GM20431 (cell line): ENCODE data around the gene BICD2.
"Not testable (repeated sequence)": the region's sequence is repeated elsewhere in the genome, so short reads cannot be mapped to it uniquely, and the experiment has no call there.

Source experiments
- in situ Hi-C: fragments of 300-500 bp; cut with MseI, MboI; formaldehyde crosslinking; loops from one replicate; pipeline ENCODE4 v1.15.0; 2020; ENCODE audit warnings: low sequenced_read_pairs; ENCODE audit not compliant: unreplicated experiment

The BICD2 gene

DNA sequence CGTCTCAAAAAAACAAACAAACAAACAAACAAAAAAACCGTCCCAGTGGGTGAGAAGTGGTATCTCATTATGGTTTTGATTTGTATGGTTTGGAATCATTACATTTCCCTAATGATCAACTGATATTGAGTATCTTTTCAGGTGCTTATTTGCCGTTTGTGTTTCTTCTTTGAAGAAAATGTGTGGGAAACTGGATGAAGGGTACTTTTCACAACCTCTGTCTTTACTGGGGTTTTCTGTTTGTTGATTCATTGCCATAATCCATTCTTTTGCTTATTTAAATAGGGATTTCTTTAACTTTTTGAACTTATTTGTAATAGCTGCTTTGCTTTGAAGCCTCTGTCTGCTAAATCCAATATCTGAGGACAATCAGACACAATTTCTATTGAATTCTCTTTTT, 9.2 kb upstream of the BICD2 start:
- in situ Hi-C loops: no loop called here

DNA sequence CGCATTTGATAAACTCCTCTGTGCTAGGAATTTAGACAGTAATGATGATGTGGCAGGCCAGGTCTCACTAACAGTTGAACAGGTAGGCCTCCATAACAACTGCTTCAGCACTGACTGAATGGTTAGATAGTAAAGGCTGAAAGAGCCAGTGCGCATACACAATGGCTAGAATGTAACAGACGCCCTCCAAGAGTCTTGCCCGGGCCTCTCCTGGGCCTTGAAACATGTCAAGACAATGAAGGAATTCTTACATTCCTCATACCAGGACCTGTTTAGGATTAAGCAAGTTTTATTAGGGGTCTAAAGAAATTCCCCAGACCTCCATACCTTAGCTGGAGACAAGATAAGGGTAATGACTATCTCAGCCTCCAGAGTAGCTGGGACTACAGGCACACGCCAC, 6.7 kb upstream of the BICD2 start:
- in situ Hi-C loops: no loop called here

DNA sequence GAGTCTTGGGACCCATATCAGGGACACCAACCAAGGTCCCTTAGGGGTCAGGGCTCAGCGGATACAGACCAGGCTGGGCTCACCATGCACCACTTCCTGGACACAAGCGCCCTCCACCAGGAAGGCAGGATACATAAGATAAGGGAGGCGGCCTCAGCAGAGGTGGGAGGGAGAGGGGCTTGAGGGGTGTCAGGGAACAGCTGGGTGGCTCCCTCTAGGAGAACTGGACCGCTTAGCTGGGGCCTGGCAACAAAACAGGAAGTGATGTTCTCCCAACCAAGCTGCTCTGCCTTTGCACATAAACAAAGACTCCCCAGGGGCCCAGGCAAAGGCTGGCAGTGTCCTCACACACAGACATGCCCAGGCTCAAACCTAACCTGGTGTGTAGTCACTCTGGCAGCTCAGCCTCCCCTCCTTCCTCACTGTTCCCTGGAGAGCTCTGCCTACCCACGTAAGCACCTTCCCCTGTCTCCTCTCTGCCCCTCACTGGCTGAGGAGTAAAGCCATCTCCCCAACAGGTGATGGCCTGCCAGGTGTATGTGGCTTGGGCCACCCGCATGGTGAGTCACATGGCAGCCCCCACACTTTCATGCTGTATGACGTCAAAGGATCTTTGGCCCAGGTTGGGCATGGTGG, 5.8 kb upstream of the BICD2 start:
- in situ Hi-C loops: no loop called here

DNA sequence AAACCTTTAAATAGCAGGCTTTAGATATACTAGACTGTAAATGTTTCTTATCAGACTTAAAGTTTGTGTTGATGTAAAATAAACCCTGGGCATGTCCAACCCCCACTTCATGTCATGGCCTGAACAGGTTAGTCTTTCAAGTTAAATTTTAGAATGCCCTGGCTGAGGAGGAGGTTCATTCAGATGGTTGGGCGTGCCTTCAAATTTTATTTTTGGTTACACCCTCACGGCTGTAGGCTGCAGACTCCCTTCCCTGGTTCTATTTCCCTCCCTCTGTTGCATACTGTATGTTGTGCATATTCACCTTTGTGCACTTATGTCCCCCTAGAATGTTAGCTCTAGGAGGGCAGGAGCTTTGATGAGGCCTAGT, 5.3 kb upstream of the BICD2 start:
- in situ Hi-C loops: no loop called here

DNA sequence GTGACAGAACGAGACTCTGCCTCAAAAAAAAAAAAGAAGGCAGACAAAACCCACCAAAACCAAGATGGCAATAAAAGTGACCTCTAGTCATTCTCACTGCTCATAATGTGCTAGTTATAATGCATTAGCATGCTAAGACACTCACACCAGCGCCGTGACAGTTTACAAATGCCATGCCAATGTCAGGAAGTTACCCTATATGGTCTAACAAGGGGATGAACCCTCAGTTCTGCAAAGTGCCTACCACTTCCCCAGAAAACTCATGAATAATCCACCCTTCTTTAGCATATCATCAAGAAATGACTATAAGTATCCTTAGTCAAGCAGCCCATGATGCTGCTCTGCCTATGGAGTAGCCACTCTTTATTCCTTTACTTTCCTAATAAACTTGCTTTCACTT, 4.7 kb upstream of the BICD2 start:
- in situ Hi-C loops: no loop called here

DNA sequence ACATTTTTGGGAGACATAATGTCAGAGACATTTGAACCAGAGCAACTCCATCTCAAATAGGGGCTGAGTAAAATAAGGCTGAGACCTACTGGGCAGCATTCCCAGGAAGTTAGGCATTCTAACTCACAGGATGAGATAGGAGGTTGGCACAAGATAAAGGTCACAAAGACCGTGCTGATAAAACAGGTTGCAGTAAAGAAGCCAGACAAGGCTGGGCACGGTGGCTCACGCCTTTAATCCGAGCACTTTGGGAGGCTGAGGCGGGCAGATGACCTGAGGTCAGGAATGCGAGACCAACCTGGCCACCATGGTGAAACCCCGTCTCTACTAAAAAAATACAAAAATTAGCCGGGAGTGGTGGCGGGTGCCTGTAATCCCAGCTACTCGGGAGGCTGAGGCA, 4.2 kb upstream of the BICD2 start:
- in situ Hi-C loops: not testable (repeated sequence)

DNA sequence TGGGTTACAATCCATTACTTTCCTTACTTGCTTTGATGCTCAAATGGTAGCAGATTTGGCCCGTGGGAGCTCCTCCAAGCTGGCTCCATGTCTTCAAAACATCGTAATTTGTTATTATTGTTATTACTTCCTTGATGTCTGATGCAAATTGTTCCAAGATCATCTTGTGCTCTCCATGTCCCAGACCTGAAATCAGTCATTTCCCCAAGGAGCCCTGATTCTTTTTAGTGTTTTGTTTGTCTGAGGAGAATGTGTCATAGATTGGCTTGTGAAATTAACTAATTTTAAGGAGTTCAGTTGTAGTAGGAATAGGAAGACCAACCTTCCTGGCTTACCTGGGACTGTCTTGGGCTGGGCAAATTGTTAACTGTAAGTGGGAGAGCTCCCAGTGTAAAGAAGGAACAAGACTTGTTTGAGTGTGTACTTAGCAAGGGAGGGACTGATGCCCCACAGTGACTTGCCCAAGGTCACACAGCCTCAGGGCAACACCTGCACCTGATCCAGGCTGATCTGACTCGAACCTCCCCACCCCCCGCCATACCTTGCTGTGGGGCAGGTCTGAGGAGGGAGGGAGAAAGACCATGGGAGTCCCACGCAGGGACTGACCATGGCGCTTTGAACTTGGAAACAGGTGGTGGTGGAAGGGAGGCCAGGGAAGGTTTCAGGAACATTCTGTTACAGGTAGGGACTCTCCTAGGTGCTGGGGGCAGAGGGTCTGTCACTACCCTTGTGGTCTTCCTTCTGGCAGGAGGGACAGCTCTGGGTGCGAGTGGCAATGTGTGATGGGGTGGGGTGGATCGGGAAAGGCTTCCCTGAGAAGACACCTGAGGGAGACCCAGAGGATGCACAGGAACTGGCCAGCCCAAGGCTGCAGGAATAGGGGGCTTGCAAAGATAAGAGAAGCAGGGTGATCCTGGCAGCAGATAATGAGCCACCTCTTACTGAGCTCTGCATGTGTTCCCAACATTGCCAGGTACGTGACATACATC, 2.7 kb upstream of the BICD2 start:
- in situ Hi-C loops: no loop called here

DNA sequence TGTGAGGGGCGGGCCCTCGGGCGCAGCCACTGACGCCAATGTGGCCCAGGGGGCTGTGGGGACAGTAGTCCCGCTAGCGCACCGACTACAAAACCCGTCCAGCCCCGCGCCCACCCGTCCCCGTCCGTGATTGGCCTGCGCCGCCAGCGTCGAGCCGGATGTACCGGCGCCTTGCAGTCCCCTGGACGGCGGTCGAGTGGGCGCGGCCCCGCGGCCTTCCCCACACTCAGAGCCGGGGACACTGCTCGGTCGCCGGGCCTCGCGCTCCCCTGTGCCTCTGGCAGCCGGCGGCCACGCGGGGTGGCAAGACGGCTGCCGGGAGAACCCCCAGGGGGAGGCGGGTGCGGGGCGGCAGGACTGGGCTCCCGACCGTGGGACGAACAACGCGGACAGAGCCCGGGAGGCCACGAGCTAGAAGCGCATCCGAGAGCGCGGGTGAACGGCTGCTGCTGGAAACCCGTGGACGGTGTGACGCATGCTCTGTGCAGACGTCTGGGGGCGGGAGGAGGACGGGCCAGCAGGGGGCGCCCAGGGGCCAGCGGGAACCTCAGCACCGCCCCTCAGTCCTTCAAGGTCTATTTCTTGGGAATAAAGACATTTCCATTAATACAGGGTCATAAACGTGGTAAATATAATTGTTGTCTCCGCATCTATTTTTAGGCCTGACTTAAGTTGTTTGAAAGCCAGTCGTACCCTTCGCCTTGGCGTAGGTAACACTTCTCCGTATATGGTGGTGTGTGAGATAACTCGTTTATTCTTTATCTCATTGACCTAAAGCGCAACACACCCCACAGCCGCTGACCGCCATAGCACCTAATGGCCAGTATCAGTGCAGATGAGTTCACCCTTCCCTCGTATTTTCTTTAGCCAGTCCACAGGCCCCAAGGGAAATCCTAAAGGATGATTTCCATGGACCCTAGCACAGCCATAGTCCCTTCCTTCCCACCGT, 629 bp upstream of the BICD2 start:
- in situ Hi-C loops: no loop called here

DNA sequence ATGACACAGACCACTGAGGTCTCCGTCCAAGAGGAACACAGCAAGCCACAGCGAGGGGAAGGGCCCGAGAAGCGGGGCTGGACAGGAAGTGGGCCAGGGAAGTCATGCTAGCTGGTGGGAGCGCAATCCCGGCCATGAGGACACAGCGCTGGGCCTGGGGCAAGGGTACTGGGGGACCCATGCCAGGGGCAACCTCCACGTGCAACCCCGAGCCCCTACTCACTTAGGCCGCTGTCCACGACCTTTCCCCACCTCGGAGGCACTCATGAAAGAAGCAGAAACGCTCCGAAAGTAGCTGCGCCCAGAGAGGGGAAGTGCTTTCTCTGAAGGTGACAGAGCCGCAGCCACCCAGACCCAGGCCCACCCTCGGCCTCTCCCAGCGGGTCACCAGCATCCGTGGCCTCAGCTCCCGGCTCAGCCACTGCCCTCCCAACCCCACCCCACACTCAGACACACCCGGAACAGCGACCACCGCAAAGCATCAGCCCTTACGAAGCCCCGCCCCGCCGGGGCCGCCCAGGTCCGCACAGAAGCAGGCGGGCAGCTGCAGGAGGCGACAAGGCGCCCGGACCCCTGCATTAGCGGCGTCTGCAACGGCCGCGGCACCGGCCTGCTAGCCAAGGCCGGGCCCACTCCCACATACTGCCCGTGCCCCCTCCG, 782 bp downstream of the BICD2 start:
- in situ Hi-C loops: no loop called here

DNA sequence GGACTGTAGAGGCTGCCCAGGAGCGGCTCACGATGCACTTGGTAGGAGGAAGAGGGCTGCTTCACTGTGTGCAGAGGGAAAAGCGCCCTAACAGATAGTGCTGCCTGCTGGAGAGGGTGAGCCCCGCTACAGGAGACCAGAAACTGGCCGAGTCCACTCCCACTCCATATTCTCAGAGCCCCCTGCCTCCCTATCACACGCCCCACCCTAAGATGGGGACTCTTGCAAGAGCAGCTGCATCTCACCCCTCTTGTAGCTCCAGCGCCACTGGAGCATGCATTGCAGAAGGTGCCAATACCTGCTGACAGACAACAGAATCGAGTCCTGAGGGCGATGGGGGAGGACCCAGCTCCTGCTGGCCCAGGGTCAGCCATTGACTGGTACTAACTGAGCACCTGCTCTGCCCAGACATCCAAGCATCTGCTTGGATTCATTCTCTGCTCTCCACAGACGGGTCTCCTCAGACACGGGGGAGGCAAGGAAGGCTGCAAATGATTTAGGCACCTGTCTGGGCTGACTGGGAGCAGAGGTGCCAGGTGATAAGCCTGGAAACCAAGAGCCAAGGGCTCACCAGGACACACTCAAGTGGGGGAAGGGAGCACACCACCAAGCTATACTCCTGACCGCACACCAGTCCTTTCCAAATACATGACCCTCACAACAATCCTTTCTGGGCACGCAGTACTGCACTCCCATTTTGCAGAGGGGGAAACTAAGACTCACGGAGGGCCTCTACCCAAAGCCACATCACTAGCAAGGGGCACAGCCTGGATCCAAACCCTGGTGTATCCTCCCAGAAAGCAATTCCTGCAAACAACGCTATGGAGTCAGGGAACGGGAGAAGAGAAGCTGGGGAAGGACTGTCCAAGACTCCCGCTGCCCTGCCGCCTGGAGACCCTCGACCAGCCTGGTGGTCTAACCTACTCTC, 1.6 kb downstream of the BICD2 start:
- in situ Hi-C loops: no loop called here

DNA sequence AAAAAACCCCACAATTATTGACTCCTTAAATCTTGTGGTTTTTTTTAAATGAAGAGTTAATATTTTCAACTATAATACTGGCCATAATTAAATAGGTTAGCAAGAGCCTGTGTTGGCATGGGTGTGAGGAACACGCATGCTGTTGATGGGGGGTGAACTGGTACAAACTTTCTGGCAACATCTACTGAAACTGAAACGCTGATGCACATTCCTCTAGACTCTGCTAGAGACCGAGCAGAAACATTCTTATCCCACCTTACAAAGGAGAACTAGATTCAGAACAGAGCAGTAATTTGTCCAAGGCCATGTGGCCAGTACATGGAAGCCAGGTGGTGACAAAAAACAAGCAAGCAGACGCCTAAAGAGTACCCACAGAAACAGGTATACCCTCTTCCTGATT, 2.4 kb downstream of the BICD2 start:
- in situ Hi-C loops: no loop called here

DNA sequence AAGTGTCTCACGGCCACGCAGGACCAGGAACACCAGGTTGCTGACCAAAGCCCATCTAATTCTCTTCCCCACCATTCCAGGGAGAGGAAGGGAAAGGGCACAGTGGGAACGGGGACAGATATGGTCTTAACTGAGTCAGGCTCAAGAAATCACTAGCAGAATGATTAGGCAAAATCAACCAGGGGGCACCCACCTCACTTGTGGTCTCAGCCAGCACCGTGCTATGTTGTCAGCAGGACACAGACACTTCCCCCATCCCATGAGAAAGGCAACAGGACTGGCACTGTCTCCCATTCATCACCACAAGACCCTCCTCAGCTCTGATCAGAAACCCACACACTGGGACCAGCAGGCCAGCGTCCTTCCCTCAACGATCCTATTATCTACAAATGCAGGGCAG, 2.9 kb downstream of the BICD2 start:
- in situ Hi-C loops: no loop called here

DNA sequence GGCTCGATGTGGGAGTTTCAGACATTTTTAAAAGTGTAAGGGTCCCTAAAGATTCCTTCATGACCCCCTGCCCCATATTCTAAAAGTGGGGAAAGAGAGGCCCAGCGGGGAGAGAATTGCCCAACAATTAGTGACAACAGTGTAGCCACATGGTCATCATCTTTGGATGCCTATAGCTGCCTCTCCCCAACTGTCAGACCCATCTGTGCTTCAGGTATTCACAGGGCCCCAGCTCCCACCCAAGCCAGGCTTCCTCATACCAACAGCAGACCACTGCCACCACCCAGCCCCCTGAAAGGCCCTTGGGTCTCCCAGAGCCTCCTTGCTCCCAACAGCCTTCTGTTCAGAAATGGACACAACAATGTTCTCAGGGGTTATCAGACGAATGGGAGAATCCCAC, 4.1 kb downstream of the BICD2 start:
- in situ Hi-C loops: no loop called here

DNA sequence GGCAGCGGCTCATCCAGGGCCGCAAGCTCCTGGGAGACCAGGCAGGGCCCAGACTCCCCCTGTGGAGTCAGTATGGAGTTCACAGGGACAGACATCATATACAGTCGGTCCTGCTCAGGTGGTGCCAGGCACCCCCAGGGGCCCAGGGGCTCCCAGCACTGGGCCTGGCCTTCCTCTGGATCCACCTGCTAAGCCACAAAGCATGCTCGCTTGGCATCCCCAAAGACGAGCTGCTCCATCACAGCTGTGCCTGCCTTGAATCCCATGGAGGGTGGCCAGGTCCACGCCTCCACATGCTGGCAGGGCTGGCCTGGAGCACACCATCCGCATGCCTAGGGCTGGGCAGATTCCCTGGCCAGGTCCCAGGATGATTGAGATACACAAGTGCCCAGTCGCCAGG, 4.6 kb downstream of the BICD2 start:
- in situ Hi-C loops: no loop called here

DNA sequence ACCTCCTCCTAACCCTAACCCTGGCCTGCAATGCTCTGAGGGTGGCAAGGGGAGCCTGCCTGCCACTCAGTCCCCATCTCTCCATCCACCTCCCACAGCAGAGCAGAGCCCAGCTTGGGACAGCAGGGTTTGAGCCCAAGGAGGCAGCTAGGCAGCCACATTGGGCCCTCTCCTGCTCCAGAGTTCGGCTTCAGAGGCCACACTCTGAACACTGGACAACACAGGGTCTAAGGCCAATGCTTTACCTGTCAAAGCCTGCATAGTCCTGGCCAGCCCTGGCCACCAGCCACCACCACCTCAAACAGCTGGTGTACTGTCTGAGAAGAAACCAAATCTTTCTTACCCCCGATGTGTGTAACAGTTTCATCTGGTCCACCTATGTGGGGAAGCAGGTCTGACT, 5.2 kb downstream of the BICD2 start:
- in situ Hi-C loops: no loop called here

DNA sequence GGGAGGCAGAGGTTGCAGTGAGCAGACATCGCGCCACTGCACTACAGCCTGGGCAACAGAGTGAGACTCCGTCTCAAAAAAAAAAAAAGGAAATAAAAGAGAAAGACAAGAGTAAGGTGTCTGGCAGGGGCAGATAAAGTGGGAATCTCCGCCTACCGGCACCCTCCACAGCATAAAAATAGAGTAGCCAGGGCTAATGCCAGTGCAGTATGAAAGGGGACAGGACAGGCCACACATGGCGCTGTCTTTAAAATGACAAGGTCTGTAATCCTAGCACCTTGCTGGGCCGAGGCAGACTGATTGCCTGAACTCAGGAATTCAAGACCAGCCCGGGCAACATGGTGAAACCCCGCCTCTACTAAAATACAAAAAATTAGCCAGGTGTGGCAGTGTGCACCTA, 7.8 kb downstream of the BICD2 start:
- in situ Hi-C loops: no loop called here

DNA sequence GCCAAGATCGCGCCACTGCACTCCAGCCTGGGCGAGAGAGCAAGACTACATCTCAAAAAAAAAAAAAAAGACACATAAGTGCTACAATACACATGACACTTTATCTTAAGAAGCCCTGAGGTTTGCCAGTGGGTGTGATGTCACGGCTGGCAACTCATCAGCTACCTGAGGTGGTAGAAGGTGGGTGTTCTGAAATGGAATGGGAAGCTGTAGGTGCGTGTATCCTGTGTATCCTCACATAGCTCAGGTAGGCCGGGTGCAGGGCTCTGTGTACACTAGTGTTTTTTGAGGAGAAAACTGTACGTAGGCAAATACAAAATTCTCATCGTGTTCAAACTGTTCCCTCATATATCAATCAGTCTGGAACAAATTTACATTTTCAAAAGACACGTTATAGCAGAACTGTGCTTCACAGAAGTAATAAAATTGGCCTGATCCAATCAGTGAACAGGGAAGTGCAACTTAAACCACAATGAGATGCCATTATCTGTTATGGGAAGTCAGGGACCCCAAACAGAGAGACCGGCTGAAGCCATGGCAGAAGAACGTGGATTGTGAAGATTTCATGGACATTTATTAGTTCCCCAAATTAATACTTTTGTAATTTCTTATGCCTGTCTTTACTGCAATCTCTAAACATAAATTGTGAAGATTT, 10.4 kb downstream of the BICD2 start:
- in situ Hi-C loops: no loop called here

DNA sequence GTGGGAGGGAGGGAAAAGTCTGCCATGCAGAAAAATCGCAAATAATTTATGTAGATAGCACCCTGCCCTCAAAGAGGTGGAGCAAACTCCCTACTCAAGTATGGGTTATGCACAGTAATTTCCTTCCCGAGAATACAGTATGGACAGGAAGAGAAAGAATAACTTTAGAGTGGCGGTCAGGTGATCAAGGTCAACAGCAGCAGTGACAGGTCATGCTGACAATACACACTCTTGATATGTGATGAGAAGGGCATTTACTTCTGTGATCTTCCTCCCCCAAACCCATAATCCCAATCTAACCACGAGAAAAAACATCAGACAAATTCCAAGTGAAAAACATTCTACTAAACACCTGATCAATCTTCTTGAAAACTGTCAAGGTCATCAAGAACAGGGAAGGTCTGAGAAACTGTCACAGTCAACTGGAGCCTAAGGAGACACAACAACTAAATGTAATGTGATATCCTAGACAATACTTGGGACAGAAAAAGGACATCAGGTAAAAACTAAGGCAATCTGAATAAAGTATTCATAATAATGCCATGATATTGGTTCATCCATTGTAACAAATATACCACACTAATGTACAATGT, 11.7 kb downstream of the BICD2 start:
- in situ Hi-C loops: no loop called here
